ENCODE data around the gene TMEM147. TPM values are rescaled to one million over a fixed set of nuclear protein-coding genes. Genes with fewer than 3 reads are reported as not detected.
"Not testable (repeated sequence)": the region's sequence is repeated elsewhere in the genome, so short reads cannot be mapped to it uniquely, and the experiment has no call there.

TMEM147 gene
- total RNA-seq, 1 experiment from 2014 or later: 178 TPM

DNA sequence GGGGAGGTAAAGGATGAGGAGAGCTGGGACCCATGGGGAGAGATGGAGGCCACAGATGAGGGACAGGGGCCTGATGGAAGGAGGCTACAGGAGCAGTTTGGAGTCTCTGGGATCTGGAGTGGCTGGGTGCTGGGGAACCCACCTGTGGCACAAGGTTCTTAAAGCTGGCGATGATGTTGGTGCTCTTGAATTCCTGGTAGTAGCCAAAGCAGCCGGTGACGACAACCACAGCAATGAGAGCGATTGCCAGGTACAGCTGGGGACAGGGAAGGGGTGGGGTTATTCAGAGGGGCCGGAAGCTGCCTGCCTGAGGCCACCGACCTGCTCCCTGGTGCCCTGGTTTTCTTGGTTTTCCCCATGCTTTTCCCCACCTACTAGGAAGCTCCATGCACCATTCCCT, 15.3 kb downstream of the TMEM147 start:
- DNase-seq (ENCODE audit: low read depth): no peak

DNA sequence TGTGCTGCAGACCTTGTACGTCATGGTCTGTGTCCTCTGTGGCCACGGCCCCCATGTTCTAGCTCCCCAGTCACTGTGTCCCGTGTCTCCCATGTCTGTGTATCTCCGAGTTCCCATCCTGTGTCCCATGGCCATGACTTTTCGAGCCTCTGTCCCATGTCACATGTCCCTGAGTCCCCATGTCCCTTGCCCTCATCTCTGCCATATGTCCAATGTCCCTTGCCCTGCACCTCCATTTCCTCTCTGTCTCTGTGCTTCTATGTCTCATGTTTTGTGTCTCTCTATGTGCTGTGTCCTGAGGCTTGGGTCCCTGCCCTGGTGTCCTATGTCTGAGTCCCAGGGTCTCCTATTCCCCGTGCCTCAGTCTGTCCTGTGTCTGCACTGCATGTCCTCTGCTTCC, 16.0 kb downstream of the TMEM147 start:
- no peak for DNase-seq (ENCODE audit: low read depth)

GRCh38 chr19:35562336-35562735, 16.9 kb downstream of the TMEM147 start:
- no peak for DNase-seq (ENCODE audit: low read depth)

- DNase-seq (ENCODE audit: low read depth): no peak
Observed at GRCh38 chr19:35562776-35563175, 17.4 kb downstream of the TMEM147 start.

- DNase-seq (ENCODE audit: low read depth): no peak
Observed at GRCh38 chr19:35563207-35563829, 17.9 kb downstream of the TMEM147 start, which contains the start of gene ATP4A. Gene ATP4A, minus strand, starts transcription at chr19:35563658. Its CDS starts 29 bp downstream, at chr19:35563629.

GRCh38 chr19:35565016-35565856, 19.8 kb downstream of the TMEM147 start:
- DNase-seq (ENCODE audit: low read depth): no peak

GRCh38 chr19:35566738-35567137, 21.3 kb downstream of the TMEM147 start:
- DNase-seq (ENCODE audit: low read depth): no peak

GRCh38 chr19:35569281-35569781, 23.9 kb downstream of the TMEM147 start:
- no peak for DNase-seq (ENCODE audit: low read depth)

DNA sequence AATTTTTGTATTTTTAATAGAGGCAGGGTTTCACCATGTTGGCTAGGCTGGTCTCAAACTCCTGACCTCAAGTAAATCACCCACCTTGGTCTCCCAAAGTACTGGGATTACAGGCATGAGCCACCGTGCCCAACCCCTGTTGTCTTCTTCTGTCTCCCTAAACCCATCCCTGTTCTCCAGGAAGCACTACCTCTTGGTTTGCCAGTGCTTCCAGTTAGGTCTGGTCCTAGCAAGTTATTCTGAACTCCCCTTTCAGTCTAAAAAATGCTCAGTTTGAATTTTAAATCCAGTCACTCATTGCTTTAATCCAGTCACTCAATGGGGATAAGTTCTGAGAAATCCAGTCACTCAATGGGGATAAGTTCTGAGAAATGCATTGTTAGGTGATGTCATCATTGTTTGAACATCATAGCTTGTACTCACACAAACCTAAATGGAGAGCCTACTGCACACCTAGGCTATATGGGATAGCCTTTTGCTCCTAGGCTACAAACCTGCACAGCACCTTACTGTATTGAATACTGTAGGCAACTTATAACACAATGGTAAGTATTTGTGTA, 26.1 kb downstream of the TMEM147 start:
- DNase-seq (ENCODE audit: low read depth): no peak

GRCh38 chr19:35577918-35578317, 32.5 kb downstream of the TMEM147 start:
- no peak for DNase-seq (ENCODE audit: low read depth)

DNA sequence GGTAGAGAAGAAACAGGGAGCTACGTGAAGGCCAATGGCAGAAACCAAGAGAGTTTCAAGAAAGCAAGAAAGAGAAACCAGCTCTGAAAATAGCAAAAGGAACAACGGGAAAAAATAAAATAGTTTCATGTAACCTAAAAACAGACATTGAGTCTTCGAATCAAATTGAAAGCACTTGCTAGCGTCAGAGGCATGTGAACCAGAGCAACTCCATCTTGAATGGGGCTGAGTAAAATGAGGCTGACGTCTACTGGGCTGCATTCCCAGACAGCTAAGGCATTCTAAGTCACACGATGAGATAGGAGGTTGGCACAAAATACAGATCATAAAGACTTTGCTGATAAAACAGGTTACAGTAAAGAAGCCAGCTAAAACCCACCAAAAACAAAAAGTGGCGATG, 33.3 kb downstream of the TMEM147 start:
- no peak for DNase-seq (ENCODE audit: low read depth)

DNA sequence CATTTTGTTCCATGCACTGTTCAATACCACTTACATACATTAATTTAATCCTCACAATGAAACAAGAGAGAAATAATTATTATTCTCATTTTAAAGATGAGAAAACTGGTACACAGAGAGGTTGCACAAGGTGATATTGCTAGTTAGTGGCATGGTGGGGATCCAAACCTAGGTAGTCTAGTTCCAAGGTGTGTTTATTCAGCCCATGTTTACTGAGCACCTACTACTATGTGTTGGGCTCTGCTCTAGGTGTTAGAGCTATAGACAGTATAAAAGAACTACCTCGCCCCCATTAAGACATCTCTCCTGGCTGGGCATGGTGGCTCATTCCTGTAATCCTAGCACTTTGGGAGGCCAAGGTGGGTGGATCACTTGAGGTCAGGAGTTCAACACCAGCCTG, 37.3 kb downstream of the TMEM147 start:
- DNase-seq (ENCODE audit: low read depth): no peak

GRCh38 chr19:35585848-35586247, 40.4 kb downstream of the TMEM147 start, which contains the start of gene PMIS2:
Gene PMIS2, plus strand, starts transcription at chr19:35586173. Its CDS starts 87 bp downstream, at chr19:35586260.
- peak; percentile 8 for DNase-seq (ENCODE audit: low read depth)

DNA sequence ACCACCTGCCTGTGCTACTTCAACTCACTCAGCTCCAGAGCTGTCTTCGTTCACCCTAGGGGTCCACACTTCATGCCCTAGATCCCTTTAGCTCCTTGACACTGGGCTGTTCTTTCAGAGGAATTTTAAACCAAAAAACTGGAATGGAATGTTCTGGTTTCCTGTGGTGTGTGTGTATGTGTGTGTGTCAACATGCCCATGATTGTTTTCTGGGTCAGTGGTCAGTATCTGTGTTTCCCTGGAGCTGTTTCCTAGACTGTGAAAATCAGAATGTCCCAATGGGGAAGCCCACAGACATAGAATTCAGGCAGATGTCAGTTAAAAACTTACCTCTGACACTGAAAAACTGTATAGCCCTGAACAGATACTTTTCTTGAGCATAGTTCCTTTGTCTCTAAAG, 41.9 kb downstream of the TMEM147 start:
- no peak for DNase-seq (ENCODE audit: low read depth)

GRCh38 chr19:35590875-35591274, 45.4 kb downstream of the TMEM147 start:
- DNase-seq (ENCODE audit: low read depth): no peak

DNA sequence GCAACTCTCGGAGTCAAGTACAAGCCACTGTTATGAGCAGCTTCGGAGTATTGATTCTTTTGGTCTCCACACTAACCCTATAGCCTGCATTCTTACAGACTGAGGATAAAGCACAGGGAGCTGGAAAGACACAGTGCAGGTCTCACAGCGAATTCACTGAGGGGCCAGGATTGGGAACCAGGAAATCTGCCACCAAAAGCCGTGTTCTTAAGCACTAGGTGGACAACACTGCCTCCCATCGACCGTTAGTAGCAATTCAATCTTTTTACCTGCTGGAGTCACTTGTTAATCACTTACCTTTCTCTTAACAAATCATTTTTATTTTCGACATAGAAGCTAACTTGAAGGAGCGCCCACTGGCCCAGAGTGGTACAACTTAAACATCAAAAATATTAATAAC, 46.8 kb downstream of the TMEM147 start:
- DNase-seq (ENCODE audit: low read depth): no peak

DNA sequence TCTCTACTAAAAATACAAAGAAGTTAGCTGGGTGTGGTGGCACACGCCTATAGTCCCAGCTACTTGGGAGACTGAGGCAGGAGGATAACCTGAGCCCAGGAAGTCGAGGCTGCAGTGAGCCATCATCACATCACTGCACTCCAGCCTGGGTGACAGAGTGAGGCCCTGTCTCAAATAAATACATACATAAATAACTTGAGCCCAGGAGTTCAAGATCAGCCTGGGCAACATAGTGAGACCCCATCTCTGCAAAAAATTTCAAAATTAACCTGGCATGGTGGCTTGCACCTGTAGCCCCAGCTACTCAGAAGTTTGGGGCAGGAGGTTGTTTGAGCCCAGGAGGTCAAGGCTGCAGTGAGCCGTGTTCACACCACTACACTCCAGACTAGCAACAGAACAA, 49.6 kb downstream of the TMEM147 start:
- not testable (repeated sequence) for DNase-seq (ENCODE audit: low read depth)

DNA sequence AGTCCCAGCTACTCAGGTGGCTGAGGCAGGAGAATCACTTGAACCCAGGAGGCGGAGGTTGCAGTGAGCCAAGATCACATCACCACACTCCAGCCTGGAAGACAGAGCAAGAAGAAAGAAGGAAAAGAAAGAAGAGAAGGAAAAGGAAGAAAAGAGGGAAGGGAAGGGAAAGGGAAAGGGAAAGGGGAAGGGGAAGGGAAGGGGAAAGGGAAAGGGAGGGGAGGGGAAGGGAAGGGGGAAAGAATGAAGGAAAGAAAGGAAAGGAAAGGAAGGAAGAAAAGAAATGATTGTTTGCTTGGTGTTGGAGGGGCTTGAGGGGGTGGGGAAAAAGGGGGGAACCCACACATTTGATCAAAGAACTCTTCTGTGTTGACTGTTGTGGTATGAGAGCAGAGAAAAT, 50.5 kb downstream of the TMEM147 start:
- DNase-seq (ENCODE audit: low read depth): no peak

- DNase-seq (ENCODE audit: low read depth): peak; percentile 37
Observed at GRCh38 chr19:35596366-35596999, 51.1 kb downstream of the TMEM147 start.
